GM12878 (cell line): ENCODE data around the gene FOXK2. TPM values are rescaled to one million over a fixed set of nuclear protein-coding genes. Genes with fewer than 3 reads are reported as not detected.

Experiments
- ATAC-seq: fragments of 200-7000 bp; cut with Tn5 transposase; 3 replicates; pipeline ENCODE4 v1.9.1; 2020; ENCODE audit warnings: mild to moderate bottlenecking, moderate library complexity
- BruUV-seq: library from RNA; stranded (reverse); fragments of 400-500 nt; replicated peaks from 2 replicates; lab custom pipeline; 2021; lab: Mats Ljungman, UMichigan
- CTCF ChIA-PET: fragments of 300-600 bp; sonication (Branson Sonifier 250); formaldehyde crosslinking; extraction: SDS; loops from one replicate; lab custom pipeline; 2021; ENCODE audit warnings: inconsistent platforms; lab: Yijun Ruan, JAX
- POLR2A ChIA-PET: fragments of 350-600 bp; formaldehyde crosslinking; extraction: SDS; loops from one replicate; lab custom pipeline; 2021; ENCODE audit warnings: inconsistent platforms; lab: Charles Lee
- RAD21 ChIA-PET: fragments of 300-600 bp; sonication (Branson Sonifier 250); formaldehyde crosslinking; loops from one replicate; lab custom pipeline; 2023; ENCODE audit warnings: antibody characterized with exemption; ENCODE audit not compliant: unreplicated experiment; lab: Charles Lee
- SMC1A ChIA-PET: fragments of 300-600 bp; sonication (Branson Sonifier 250); formaldehyde crosslinking; loops from one replicate; lab custom pipeline; 2023; ENCODE audit not compliant: unreplicated experiment, uncharacterized antibody; lab: Charles Lee
- DNase-seq: peaks from one replicate; pipeline ENCODE4 v3.0.0-alpha.2; 2011; ENCODE audit warnings: low read depth, low spot score
- FAIRE-seq: peaks from 3 replicates; lab custom pipeline; 2011; peaks lifted over from hg19 to GRCh38; lab: Jason Lieb, UNC
- H2AFZ ChIP-seq: 2 replicates; pipeline ENCODE4 v1.6.0; 2011; ENCODE audit warnings: low read depth, low read length, control low read depth; ENCODE audit not compliant: control insufficient read depth
- H3K27ac ChIP-seq: 2 replicates; pipeline ENCODE4 v1.5.1; 2011; ENCODE audit warnings: control low read depth; ENCODE audit not compliant: control insufficient read depth, insufficient read depth
- H3K27me3 ChIP-seq, 2 experiments: replicated peaks in 1 of 2; 2 replicates each; pipeline versions ENCODE4 v1.6.0 to v1.6.1; 2011; ENCODE audit warnings: low read length in 1 of 2; ENCODE audit not compliant: control insufficient read depth in 2 of 2, insufficient read depth in 2 of 2
- H3K36me3 ChIP-seq, 2 experiments: 2 replicates each; pipeline ENCODE4 v1.5.1; 2011; ENCODE audit warnings: low read length in 1 of 2; ENCODE audit not compliant: control insufficient read depth in 2 of 2, insufficient read depth in 2 of 2
- H3K4me1 ChIP-seq: 2 replicates; pipeline ENCODE4 v1.6.1; 2011; ENCODE audit warnings: mild to moderate bottlenecking, low read length, moderate library complexity, mixed read lengths; ENCODE audit not compliant: control insufficient read depth, insufficient read depth
- H3K4me2 ChIP-seq: 2 replicates; pipeline ENCODE4 v1.6.0; 2011; ENCODE audit warnings: control low read depth; ENCODE audit not compliant: control insufficient read depth, insufficient read depth
- H3K4me3 ChIP-seq: fragments of 200-600 bp; sonication (generic); 2 replicates; pipeline ENCODE4 v1.5.1; 2016
- H3K79me2 ChIP-seq: 2 replicates; pipeline ENCODE4 v1.6.0; 2011; ENCODE audit warnings: low read length; ENCODE audit not compliant: control insufficient read depth, insufficient read depth
- H3K9ac ChIP-seq: 2 replicates; pipeline ENCODE4 v1.8.0; 2011; ENCODE audit warnings: low read length, control low read depth, mixed read lengths; ENCODE audit not compliant: control insufficient read depth, insufficient read depth
- H3K9me3 ChIP-seq: replicated peaks from 3 replicates; pipeline ENCODE4 v1.5.1; 2011; ENCODE audit warnings: mild to moderate bottlenecking, low read length; ENCODE audit not compliant: control insufficient read depth, insufficient read depth
- H4K20me1 ChIP-seq: 2 replicates; pipeline ENCODE4 v1.6.0; 2011; ENCODE audit not compliant: control insufficient read depth, insufficient read depth
- ATF3 ChIP-seq: IDR thresholded peaks from 2 replicates; pipeline ENCODE4 v1.6.1; 2011; ENCODE audit warnings: low read depth, mild to moderate bottlenecking, low read length, moderate library complexity, borderline replicate concordance; ENCODE audit errors: extremely low read depth
- BACH1 ChIP-seq: fragments of 450-650 bp; IDR thresholded peaks from 2 replicates; pipeline ENCODE4 v1.6.1; 2017; ENCODE audit warnings: mild to moderate bottlenecking, borderline replicate concordance
- CBX3 ChIP-seq: fragments of 200-600 bp; sonication (generic); IDR thresholded peaks from 2 replicates; pipeline ENCODE4 v1.6.1; 2016; ENCODE audit warnings: low read depth, borderline replicate concordance
- CEBPZ ChIP-seq: fragments of 150-350 bp; IDR thresholded peaks from 2 replicates; pipeline ENCODE4 v1.6.1; 2016; ENCODE audit warnings: low read depth, low read length
- CREB1 ChIP-seq: IDR thresholded peaks from 2 replicates; pipeline ENCODE4 v1.6.1; 2012; ENCODE audit warnings: low read depth, mild to moderate bottlenecking, inconsistent platforms
- GATAD2B ChIP-seq: fragments of 450-650 bp; conservative IDR thresholded peaks from 2 replicates; pipeline ENCODE4 v1.6.1; 2017; ENCODE audit warnings: low read depth, mild to moderate bottlenecking, moderate library complexity
- KDM1A ChIP-seq: fragments of 200-600 bp; sonication (generic); IDR thresholded peaks from 2 replicates; pipeline ENCODE4 v1.6.1; 2016; ENCODE audit warnings: borderline replicate concordance
- MLLT1 ChIP-seq: fragments of 450-650 bp; IDR thresholded peaks from 2 replicates; pipeline ENCODE4 v1.6.1; 2016; ENCODE audit warnings: mild to moderate bottlenecking
- NBN ChIP-seq: fragments of 450-650 bp; IDR thresholded peaks from 2 replicates; pipeline ENCODE4 v1.6.1; 2016
- NRF1 ChIP-seq: conservative IDR thresholded peaks from 2 replicates; pipeline ENCODE4 v1.6.1; 2011; ENCODE audit warnings: mild to moderate bottlenecking, low read depth, low read length, improper control_type of control experiment
- WGBS: methylation state at CpG from one replicate; pipeline ENCODE4 v1.1.6; 2016; ENCODE audit warnings: low lambda C conversion rate; ENCODE audit not compliant: insufficient replicate concordance, insufficient coverage; ENCODE audit errors: missing lambda C conversion rate; 5-methylcytosine and 5-hydroxymethylcytosine counted together
- in situ Hi-C: fragments of 300-500 bp; cut with MboI; formaldehyde crosslinking; loops from 9 replicates; pipeline ENCODE4 v1.14.3; 2018; ENCODE audit warnings: mixed read lengths
- intact Hi-C: fragments of 100-400 bp; cut with micrococcal nuclease; formaldehyde crosslinking; loops from one replicate; pipeline ENCODE4 v1.14.2; 2022; ENCODE audit not compliant: unreplicated experiment
- polyA plus RNA-seq, 11 experiments: library from polyadenylated mRNA; depleted of rRNA in 4 of 11; unstranded in 6 of 11; stranded (reverse) in 5 of 11; fragments of >200 nt; fragmentation: Nextera tagmentation in 4 of 11; fragmentation: Illumina TruSeq in 1 of 11; extraction: Ambion mirVana in 4 of 11; extraction: Trizol in 1 of 11; gene quantifications; 1 replicate in 1 of 11; 2 replicates in 10 of 11; pipeline versions ENCODE4 v1.2.1 to v1.2.3, GENCODE V29; 2011 to 2016; ENCODE audit warnings: inconsistent platforms in 2 of 11, missing spikeins in 2 of 11, low read depth in 1 of 11
- total RNA-seq, 4 experiments: library from RNA; depleted of rRNA in 3 of 4; stranded (reverse); fragments of >200 nt in 3 of 4; fragmentation: Illumina TruSeq in 1 of 4; extraction: Trizol in 1 of 4; gene quantifications; 2 replicates each; pipeline versions ENCODE4 v1.2.1 to v1.2.3, GENCODE V29; 2013 to 2021

Gene FOXK2
- total and polyA plus RNA-seq, 10 of the 15 experiments (the other 5 are each of a cell fraction or from before 2014, with no cell fraction given) = 2.4 to 56.8 (median 34.4) TPM

- Histone ChIP-seq H3K27me3 (no peaks in the 10 kb centered on the region), H3K79me2 (peaks cover 82% of the 10 kb centered on the region), H3K36me3 (peaks cover 0 to 12% of the 10 kb centered on the region in 2 experiments; a peak in 2 of 4 replicates), H3K9me3 (no peaks in the 10 kb centered on the region), H2AFZ (no peak overlapping the region), H4K20me1 (peaks cover 10% of the 10 kb centered on the region), H3K27ac (no peak overlapping the region), H3K4me2 (peak overlapping the region; percentile 26), H3K9ac (peak overlapping the region; percentile 14; the same call in 1 of the 2 replicates), H3K4me1 (peaks cover 11% of the 10 kb centered on the region), H3K4me3 (no peak overlapping the region)
- in situ Hi-C loops (no loop called here), intact Hi-C loops (no loop called here)
- TF ChIP-seq ATF3 (no peak), MLLT1 (no peak), CBX3 (no peak), NRF1 (no peak), CEBPZ (no peak), BACH1 (no peak), KDM1A (no peak), GATAD2B (no peak), NBN (no peak), CREB1 (no peak)
- ATAC-seq (no peak), FAIRE-seq (no peak), DNase-seq (no peak)
- SMC1A ChIA-PET = interaction anchor here (3.4 kb wide), 1 partner anchor 11 kb away, joined by 17 read pairs; no protein-coding TSS in a partner anchor
- POLR2A ChIA-PET = interaction anchor here (0.6 kb wide), 1 partner anchor 9 kb away, joined by 5 read pairs; no protein-coding TSS in a partner anchor
- RAD21 ChIA-PET = no interaction called here
- BruUV-seq = TSS peak; percentile 19
- CTCF ChIA-PET = interaction anchor here (0.9 to 3.3 kb wide), 2 partner anchors 12 to 27 kb away, joined by 3 to 19 read pairs; no protein-coding TSS in a partner anchor
- WGBS = 71% methylated on average over 4 of the region's 4 CpGs
Observed at GRCh38 chr17:82524540-82524939, 5.0 kb downstream of the FOXK2 start.
